Bone marrow (tissue), 2 donors: Measurements from ENCODE around the gene FDX2.
"Not testable (repeated sequence)": the region's sequence is repeated elsewhere in the genome, so short reads cannot be mapped to it uniquely, and the experiment has no call there.

Experiments
- DNase-seq, 2 donors: peaks; one replicate each; lab custom pipeline; 2025; lab: John Stamatoyannopoulos, UW

Gene FDX2

DNA sequence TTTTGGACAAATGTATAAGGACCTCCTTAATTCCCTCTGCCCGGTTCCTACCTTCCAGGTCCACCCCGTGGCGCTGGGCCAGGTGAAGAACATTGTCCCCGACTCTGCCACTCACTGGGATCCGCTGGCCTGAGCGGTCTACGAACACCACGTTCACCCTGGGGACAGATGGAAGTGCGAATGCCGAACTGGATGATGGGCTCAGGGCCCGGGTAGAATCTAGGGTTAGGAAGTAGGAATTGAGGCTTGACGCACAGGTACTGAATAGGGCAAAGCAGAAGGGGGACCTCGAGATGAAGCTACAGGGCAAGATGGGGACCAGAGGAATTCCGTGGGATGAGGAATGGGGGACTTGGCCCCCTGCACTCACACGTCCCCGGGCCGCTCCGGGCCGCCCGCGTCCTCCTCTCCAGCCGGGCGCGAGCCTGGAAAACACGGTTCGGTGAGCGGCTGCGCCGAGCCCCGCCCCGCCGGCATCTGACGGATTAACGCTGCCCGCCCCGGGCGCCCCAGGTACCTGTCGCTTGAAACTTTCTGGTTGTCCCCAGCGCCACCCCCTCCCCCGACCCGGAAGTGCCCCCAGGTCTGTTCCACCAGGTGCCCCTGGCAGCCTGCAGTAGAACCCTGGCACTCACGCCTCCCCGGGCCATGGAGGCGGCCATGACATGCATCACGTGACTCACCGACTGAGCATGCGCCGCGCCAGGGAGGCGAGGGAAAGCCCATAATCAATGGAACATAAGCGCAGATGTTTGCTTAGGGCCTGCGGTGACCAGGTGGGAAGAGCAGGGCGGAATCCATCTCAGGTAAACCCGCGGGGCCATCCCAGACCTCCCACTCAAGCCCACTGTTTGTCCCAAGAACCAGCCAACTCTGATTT is at the start of gene FDX2:
Gene FDX2, minus strand, starts transcription at position 681 of the 880 bp plus-strand sequence. Its CDS starts 19 bp downstream, at position 662.
- peak in 1 of 2 donors; percentile 77 for DNase-seq

DNA sequence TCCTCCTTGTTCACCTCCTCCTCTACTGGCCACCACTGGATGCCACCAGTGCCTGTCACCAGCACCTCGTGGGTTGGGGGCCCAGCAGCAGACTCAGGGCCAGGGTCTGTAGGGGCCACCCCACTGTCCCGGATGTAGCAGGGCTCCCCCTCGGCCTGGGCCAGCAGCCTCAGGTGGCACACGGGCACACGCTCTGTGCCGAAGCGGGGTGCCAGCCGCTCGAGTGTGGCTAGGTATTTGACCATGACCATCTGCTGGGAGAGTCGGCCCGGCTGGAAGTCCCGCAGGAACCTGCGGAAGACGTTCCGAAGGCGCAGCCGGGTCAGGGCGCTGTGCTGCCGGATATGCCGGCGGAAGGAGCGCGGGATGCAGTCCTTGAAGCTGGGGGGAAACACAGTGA is 49.7 kb upstream of the FDX2 start:
- DNase-seq = no peak

DNA sequence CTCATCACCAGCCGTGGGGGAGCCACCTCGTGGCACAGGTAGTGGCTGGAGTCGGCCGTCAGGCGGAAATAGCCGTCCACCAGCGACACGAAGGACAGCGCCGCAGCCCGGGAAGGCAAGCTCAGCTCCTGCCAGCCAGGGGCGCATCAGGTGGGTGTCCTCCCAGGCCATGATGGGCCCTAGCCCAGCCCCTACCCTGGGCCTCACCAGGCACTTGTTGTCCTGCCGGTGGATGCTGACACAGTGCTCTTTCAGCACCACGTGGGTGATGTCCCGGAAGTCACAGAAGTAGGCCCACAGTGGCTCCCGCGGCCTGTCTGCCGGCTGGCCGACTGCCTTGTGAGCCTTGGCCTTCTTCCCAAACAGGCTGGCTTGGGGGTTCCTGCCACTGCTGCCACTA is 48.8 kb upstream of the FDX2 start:
- DNase-seq = no peak

DNA sequence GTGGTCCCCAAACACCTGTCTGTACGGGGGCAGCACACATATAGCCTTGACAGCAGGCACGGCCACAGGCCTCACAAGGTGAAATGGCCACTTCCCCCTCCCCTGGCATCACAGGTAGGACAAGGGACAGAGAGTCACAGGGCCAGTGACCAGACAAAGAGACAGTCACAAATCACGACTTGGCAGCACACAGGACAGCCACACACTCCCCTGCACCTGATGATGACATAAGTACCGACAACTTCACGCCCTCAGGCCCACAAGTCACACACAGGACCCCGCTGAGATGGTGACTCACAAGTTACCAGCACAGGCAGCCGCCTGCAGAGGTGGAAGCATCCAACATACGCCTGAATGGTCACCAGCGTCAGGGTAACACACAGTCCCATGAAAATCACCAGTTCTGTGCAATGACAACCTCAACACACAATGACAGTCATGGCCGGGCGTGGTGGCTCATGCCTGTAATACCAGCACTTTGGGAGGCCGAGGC is 48.0 kb upstream of the FDX2 start:
- DNase-seq = no peak

DNA sequence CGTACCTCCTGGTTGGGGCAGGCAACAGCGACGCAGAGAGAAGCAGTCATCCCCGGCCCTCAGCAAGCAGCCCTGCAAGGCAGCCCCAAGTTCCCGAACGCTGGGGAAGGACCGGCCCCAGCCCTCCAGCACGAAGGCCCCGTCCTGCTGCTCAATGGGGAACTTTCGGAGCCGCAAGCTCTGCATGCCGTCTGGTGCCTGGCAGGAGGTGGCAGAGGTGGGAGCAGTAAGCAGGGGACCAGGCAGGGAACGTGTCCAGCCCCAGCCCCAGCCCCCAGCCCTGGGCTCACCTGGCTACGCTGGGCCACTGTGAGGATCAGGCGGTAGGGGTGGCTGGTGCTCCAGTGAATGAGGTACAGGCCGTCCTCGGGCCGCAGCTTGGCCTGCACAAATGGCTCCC is 46.4 kb upstream of the FDX2 start:
- DNase-seq = no peak

DNA sequence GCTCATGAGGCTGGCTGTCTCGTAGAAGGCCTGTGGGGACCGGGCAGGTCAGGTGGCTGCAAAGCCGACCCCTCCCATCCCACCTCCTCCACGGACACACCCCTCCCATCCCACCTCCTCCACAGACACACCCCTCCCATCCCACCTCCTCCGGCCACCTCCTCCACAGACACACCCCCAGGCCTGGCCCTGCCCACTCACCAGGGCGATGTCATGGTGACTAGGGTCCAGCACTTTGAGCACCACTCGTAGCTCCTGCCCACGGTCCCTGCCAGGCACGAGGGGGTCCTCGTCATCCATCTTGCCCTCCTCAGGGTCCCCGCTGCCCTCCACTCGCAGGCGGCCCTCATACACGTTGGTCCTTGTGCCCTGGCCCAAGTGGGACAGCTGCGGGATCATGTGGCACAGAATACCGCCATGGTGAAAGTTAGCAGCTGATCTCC is 45.8 kb upstream of the FDX2 start:
- no peak for DNase-seq

DNA sequence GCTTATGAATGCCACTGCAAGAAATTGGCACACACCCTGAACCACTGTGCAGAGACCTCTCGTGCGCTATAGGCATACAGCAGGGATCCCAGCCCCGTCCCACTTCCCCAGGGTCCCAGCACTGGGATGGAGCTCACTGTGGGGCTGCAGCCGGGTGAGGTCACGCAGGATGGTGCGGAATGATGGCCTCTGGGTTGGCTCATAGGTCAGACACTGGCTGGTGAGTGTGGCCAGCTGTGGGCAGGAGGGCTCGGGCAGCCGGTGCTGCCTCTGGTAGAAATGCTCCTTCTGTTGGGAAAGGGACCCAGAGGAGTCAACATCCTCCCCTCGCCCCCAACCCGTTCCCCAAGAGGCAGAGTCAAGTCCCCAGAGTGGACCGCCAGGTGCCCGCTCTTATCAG is 40.6 kb upstream of the FDX2 start:
- DNase-seq = no peak

DNA sequence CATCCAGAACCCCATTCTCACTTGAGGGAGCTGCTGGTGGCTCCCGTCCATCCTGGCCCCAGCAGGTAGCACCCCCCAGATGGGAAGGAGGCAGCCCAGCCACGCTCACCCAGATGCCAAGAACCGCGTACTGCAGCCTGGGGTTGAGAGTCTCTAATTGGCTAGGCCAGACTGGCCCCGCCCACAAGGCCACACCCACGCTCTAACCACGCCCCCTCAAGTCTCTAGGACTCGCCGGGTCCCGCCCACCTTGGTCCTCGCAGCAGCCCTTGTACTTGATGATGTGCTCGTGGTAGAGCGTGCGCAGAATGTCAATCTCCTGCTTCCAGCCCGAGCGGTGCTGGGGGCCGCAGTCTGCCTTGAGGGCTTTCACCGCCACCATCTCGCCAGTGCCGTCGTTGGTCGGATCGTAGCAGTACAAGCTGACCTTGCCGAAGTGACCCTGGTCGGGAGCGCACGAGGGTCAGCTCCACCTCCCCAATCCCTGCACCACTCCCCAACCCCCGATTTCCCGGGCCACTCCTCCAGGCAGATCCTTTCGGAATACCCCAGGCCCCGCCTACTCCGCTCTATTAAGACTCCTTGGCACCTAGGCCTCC is 38.1 kb upstream of the FDX2 start:
- DNase-seq = no peak

DNA sequence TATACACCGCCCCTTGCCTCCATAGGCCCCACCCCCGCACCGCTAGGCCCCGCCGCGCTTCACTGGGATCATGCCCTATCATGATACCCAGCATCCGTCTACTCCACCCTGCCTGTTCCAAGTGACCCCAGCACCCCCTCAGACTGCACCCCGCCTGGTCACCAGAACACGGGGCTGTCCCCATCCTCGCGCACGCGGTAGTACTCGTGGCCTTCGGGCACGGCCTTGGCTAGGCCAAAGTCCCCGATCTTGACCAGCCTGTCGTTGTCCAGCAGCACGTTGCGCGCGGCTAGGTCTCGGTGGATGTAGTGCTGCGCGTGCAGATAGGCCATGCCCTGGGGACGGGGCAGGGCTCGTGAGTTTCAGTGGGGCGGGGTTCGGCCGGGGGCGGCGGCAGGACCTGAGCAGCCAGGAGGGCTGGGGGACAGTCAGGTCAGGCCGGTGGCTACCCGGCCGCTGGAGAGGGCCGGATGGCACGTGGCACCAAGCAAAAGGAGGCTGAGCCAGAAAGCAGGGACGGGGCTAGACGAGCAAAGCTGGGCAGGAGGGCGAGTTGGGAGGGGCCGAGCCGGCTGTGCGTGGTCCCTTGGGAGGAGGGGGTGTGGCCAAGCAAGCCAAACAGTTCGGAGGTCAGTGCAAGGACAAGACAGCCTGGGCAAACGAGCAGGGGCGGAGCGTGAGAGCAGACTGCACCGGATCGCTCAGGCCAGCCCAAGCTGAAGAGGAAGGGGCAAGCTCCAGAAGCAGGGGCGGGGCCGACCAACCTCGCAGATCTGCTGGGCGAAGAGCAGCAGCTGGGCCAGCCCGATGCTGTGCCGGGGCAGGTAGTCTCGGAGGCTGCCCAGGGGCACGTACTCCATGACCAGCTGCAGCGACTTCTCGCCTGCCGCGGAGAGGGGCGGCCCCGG is 37.2 kb upstream of the FDX2 start:
- no peak for DNase-seq

DNA sequence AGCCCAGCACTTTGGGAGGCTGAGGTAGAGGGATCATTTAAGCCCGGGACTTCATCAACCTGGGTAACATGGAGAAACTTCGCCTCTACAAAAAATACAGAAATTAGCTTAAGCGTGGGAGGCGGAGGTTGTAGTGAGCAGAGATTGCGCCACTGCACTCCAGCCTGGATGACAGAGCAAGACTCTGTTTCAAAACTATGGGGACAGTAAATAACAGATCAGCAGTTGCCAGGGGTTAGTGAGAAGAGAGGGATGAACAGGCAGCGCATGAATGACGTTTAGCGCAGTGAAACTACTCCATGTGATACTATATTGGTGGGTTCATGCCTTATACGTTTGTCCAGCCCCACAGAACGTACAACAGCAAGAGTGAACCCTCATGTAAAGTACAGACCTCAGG is 30.7 kb upstream of the FDX2 start:
- peak in 1 of 2 donors; percentile 10 for DNase-seq

DNA sequence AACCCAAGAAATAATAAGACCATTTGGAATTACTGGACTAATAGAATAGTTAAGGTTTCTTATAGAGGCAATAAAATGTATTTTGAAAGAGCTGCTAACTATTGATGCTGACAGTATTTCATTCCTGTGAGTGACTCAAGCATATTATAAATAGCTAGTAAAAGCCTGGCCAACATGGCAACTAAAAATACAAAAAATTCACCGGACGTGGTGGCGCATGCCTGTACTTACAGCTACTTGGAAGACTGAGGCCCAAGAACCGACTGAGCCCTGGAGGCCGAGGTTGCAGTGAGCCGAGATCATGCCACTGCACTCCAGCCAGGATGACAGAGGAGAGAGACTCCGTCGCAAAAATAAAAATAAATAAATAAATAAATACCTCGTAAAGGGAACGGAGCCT is 29.0 kb upstream of the FDX2 start:
- DNase-seq = no peak

DNA sequence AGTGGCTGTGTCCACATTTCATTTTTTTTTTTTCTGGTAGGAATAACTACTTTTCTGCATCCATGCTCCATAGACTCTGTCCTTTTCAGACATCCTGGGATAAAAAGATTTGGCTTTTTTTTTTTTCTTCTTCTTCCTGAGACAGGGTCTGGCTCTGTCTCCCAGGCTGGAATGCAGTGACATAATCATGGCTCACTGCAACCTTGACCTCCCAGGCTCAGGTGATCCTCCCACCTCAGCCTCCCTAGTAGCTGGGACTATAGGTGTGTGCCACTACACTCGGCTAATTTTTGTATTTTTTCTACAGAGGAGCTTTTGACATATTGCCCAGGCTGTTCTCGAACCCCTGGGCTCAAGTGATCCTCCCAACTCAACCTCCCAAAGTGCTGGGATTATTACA is 27.7 kb upstream of the FDX2 start:
- DNase-seq = no peak

DNA sequence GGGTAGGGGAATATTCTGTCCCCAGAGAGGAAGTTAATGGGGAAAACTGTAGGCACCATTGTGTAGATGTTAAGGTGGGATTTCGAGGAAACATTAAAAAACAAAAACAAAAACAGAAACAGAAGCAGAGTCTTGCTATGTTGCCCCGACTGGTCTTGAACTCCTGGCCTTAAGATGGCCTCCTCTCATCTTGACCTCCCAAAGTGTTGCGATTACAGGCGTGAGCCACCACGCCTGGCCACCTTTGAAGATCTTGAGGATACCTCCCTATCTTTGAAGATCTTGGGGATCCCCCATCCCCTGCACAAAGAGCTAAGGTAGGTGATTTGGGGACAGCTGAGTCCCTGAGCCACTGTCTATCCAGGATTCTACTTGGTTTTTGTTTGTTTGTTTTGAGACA is 24.2 kb upstream of the FDX2 start:
- DNase-seq = no peak

DNA sequence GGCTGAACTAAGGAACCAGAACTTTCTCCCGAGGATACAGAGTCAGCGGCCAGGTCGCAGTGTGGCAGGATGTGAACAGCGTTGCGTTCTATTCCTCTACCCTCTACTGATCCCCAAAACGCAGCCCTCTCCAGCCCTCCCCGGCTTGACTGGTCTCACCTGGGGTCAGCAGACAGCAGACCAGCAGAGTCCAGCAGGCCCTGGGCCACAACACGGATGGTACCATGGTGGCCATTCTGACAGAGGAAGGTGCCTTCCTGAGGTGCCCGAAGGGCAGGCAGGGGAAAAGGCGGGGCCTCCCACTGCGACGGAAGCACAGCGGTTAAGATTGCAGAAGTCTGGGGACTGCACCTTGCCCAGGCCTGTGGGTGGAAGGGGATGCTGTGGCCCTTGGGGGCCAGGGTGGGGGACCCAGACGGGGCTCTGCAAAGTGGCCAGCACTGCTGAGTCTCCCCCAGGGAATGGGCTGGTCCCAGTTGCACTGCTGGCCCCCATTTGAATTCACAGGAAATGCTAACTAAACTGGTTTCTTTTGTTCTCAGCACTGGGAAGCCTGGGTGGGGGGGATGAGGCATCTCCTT is 23.7 kb upstream of the FDX2 start, which contains the start of gene ICAM3:
Gene ICAM3, minus strand, starts transcription at position 245 of the 581 bp plus-strand sequence. Its CDS starts 10 bp downstream, at position 235.
- DNase-seq = peak; percentile 21 to 39

DNA sequence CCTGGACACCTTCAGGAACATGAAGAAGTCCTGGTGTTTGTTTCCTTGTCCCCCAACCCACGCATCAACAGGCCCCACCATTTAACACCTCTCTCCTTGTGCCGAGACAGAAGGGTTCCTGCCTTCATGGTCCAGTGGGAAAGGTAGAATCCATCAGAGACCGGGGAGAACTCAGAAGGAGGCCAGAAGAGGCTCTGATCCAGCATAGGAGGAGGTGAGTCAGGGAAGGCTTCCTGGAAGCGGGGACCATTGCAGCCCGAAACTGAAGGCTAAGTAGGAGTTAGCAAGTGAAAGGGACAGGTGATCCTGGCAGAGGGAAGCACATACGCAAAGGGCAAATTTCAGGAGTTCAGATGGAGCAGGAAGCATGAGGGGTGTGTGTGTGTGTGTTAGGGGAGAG is 23.1 kb upstream of the FDX2 start:
- DNase-seq = no peak

DNA sequence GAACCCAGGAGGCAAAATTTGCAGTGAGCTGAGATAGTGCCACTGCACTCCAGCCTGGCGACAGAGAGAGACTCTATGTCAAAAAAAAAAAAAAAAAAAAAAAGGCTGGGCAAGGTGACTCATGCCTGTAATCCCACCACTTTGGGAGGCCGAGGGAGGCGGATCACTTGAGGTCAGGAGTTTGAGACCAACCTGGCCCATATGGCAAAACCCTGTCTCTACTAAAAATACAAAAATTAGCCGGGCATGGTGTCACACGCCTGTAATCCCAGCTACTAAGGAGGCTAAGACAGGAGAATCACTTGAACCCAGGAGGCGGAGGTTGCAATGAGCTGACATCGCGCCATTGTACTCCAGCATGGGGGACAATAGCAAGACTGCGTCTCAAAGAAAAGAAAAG is 20.9 kb upstream of the FDX2 start:
- not testable (repeated sequence) for DNase-seq

DNA sequence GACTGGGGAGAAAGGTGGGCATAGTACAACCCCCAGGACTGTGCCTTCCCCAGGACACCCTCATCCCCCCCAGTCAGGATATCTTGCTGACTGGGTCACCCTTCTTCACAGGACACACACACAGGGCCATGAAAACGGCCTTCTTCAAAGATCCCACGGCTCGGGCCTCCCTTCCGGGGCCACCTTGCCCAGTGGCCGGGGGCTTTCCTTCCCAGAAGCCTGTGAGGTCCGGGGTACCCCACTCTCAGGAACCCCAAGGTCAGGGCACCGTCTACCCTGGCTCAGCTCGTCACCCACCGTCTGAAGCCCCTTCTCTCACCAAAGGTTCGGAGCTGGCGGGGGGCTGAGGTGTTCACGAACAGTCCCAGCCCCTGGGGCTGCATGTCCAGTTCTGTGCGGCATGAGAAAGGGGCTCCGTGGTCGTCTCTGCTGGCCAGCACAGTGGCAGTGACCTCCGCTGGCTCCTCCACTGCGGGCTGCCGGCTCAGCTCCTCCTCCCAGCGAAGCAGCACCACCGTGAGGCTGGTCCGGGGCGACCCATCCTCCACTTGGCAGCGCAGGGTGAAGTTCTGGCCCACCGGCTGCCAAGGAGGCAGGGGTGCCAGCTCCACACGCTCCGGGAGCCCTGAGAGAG is 19.7 kb upstream of the FDX2 start:
- DNase-seq = no peak

DNA sequence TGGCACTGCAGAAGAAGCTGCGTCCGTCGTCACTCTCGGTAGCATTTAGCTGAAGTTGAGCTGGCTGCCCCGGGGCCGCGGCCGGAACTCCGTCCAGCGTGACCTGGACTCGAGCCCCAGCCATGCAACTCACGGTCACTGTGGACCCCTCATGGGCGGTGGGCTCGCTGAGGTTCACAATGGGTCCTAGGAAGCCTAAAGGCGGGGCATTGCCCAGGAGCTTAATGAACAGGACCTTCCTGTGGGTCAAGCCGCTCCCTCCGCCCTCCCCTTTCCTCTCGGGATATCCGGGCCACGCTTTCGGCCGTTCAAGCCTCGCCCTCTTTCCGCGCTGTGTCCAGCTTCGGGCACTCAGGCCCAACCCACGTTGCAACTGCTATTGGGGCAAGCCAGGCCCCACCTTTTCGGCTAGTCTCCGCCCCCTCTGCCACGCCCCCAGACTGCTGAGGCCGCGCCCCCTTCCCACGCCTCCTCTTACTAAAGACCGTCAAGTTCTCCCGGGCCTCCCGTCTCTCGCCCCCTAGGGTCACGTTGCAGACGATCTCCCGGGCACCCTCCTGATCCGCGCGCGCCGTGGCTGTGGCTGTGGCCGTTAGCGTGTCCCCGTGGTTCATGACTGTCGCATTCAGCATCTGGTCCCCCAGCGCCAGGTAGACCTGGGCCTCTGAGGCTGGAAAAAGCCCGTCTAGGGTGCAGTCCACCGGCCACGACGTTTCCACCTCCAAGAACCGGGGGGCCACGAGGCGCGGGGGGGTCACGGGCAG is 19.0 kb upstream of the FDX2 start:
- DNase-seq = no peak

DNA sequence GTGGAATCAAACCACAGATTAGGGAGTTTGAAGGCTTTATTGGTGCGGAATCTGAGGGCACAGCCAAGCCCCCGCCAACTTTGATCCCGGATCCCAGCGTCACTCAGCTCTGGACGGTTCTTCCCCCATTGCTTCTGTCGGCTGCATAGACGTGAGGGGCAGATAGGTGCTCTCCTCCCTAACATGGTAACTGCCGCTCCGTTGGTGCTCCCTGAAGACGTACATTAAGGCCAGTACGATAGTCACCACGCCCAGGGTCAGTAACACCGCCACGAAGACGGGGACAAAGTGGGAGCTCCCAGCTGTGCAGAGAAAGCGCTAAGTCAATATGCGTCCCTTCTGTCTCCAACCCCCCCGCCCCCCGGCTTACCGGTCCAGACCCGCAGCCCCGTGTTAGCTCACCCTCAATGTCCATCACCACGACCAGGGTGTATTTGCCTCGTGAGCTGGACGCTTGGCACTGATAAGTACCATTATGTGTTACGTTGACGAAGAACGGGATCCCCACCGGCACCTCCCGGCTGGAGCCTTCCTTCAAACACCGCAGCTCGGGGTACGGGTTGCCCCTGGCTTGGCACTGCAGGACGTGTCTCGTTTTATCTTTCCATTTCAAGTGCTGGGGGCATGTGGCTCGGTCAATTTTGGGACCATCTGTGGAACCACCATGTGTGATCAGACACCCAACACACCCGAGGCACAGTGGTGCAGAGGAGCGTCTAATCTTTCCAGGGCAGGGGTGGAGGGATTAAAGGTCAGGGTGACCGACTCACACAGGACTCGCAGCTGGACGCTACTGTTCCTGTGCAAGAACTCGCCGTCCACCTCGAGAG is 18.2 kb upstream of the FDX2 start:
- no peak for DNase-seq
